Measurements from ENCODE around the gene UACA.

DNA sequence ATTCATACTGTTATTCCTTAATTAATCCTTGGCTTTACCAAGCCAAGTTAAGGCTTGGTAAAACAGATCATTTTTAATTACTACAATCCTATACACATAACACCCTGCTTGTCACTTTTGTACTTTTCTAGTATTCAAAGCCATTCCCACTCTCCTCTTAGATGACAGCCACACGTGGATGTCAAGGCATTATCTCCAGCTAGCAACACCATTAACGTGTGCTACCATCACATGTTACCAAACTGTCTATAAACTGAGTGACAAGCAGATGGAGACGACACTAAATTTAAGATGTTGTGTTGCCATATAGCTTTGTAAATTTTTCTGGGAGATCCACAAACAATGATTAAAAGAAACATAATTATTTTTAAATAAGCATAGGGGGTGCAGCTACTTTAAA is 103.7 kb downstream of the UACA start:
- no peak for TF ChIP-seq RAD21 (IDR thresholded peaks at IDR 0.05; ENCODE audit: low read length)
- TF ChIP-seq, protein P1, sequence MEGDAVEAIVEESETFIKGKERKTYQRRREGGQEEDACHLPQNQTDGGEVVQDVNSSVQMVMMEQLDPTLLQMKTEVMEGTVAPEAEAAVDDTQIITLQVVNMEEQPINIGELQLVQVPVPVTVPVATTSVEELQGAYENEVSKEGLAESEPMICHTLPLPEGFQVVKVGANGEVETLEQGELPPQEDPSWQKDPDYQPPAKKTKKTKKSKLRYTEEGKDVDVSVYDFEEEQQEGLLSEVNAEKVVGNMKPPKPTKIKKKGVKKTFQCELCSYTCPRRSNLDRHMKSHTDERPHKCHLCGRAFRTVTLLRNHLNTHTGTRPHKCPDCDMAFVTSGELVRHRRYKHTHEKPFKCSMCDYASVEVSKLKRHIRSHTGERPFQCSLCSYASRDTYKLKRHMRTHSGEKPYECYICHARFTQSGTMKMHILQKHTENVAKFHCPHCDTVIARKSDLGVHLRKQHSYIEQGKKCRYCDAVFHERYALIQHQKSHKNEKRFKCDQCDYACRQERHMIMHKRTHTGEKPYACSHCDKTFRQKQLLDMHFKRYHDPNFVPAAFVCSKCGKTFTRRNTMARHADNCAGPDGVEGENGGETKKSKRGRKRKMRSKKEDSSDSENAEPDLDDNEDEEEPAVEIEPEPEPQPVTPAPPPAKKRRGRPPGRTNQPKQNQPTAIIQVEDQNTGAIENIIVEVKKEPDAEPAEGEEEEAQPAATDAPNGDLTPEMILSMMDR (IDR thresholded peaks at IDR 0.05): no peak
- no peak for TF ChIP-seq TCF12 (IDR thresholded peaks at IDR 0.05)
- TF ChIP-seq, protein P2, sequence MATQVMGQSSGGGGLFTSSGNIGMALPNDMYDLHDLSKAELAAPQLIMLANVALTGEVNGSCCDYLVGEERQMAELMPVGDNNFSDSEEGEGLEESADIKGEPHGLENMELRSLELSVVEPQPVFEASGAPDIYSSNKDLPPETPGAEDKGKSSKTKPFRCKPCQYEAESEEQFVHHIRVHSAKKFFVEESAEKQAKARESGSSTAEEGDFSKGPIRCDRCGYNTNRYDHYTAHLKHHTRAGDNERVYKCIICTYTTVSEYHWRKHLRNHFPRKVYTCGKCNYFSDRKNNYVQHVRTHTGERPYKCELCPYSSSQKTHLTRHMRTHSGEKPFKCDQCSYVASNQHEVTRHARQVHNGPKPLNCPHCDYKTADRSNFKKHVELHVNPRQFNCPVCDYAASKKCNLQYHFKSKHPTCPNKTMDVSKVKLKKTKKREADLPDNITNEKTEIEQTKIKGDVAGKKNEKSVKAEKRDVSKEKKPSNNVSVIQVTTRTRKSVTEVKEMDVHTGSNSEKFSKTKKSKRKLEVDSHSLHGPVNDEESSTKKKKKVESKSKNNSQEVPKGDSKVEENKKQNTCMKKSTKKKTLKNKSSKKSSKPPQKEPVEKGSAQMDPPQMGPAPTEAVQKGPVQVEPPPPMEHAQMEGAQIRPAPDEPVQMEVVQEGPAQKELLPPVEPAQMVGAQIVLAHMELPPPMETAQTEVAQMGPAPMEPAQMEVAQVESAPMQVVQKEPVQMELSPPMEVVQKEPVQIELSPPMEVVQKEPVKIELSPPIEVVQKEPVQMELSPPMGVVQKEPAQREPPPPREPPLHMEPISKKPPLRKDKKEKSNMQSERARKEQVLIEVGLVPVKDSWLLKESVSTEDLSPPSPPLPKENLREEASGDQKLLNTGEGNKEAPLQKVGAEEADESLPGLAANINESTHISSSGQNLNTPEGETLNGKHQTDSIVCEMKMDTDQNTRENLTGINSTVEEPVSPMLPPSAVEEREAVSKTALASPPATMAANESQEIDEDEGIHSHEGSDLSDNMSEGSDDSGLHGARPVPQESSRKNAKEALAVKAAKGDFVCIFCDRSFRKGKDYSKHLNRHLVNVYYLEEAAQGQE (IDR thresholded peaks at IDR 0.05; ENCODE audit: low read depth, low read length): no peak
- TF ChIP-seq RFX5 (IDR thresholded peaks at IDR 0.05; ENCODE audit: low read length): no peak
- TF ChIP-seq RCOR1 (IDR thresholded peaks at IDR 0.05; ENCODE audit: low read length): no peak
- no peak for TF ChIP-seq NFIC (IDR thresholded peaks at IDR 0.05; ENCODE audit: borderline replicate concordance)
- TF ChIP-seq, protein P3, sequence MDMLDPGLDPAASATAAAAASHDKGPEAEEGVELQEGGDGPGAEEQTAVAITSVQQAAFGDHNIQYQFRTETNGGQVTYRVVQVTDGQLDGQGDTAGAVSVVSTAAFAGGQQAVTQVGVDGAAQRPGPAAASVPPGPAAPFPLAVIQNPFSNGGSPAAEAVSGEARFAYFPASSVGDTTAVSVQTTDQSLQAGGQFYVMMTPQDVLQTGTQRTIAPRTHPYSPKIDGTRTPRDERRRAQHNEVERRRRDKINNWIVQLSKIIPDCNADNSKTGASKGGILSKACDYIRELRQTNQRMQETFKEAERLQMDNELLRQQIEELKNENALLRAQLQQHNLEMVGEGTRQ (IDR thresholded peaks at IDR 0.05; ENCODE audit: borderline replicate concordance, low read depth, low read length): no peak
- TF ChIP-seq, protein P4, sequence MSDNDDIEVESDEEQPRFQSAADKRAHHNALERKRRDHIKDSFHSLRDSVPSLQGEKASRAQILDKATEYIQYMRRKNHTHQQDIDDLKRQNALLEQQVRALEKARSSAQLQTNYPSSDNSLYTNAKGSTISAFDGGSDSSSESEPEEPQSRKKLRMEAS (IDR thresholded peaks at IDR 0.05; ENCODE audit: low read depth): no peak
- TF ChIP-seq, protein P5, sequence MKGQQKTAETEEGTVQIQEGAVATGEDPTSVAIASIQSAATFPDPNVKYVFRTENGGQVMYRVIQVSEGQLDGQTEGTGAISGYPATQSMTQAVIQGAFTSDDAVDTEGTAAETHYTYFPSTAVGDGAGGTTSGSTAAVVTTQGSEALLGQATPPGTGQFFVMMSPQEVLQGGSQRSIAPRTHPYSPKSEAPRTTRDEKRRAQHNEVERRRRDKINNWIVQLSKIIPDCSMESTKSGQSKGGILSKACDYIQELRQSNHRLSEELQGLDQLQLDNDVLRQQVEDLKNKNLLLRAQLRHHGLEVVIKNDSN (IDR thresholded peaks at IDR 0.05; ENCODE audit: borderline replicate concordance, low read depth): no peak
- TF ChIP-seq EP300 (IDR thresholded peaks at IDR 0.05; ENCODE audit: borderline replicate concordance in 1 of 2, low read depth in 1 of 2, low read length in 1 of 2): no peak

Measured in SK-N-SH (cell line).